Prostate gland (tissue), 2 donors: ENCODE measurements around the gene COL24A1.

Experiments
- POLR2A ChIP-seq: fragments of 450-650 bp; IDR thresholded peaks from one replicate; pipeline ENCODE4 v1.6.1; 2016; ENCODE audit warnings: antibody characterized with exemption, mild to moderate bottlenecking
- POLR2AphosphoS5 ChIP-seq: sonication (generic); formaldehyde crosslinking; IDR thresholded peaks from one replicate; pipeline ENCODE4 v1.6.1; 2017; ENCODE audit warnings: antibody characterized with exemption
- TF ChIP-seq, protein P1 (sequence below), 4 experiments: fragments of 200-600 bp in 2 of 4; fragments of 450-650 bp in 2 of 4; sonication (generic) in 2 of 4; IDR thresholded peaks; 1 replicate in 3 of 4; 2 replicates in 1 of 4; pipeline ENCODE4 v1.5.1; 2016 to 2019; ENCODE audit warnings: antibody characterized with exemption in 4 of 4, mild to moderate bottlenecking in 2 of 4, moderate library complexity in 2 of 4

DNA sequence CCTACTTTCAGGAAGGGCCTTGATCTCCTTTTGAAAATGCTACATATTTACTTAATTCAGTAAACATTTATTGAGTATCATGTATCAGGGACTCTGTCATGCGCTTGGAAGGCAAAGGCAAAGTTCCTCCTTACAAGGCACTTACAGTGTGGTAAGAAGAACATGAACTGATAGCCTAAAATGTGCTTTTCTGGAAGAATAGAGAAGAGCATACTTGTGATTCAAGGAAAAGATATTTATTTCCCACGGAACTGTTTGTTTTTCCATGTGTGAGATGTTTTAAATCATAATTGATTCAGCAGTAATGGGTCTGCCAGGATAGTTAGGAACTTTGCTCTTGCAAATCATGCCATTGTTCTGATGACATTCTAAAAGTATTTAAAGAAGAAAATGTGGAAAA, 338.2 kb downstream of the COL24A1 start:
- TF ChIP-seq, protein P1, sequence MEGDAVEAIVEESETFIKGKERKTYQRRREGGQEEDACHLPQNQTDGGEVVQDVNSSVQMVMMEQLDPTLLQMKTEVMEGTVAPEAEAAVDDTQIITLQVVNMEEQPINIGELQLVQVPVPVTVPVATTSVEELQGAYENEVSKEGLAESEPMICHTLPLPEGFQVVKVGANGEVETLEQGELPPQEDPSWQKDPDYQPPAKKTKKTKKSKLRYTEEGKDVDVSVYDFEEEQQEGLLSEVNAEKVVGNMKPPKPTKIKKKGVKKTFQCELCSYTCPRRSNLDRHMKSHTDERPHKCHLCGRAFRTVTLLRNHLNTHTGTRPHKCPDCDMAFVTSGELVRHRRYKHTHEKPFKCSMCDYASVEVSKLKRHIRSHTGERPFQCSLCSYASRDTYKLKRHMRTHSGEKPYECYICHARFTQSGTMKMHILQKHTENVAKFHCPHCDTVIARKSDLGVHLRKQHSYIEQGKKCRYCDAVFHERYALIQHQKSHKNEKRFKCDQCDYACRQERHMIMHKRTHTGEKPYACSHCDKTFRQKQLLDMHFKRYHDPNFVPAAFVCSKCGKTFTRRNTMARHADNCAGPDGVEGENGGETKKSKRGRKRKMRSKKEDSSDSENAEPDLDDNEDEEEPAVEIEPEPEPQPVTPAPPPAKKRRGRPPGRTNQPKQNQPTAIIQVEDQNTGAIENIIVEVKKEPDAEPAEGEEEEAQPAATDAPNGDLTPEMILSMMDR (IDR thresholded peaks at IDR 0.05): no peak
- TF ChIP-seq POLR2A (no peak), POLR2AphosphoS5 (peak; percentile 77)
